ENCODE measurements around the gene SATB2.

SATB2 gene

DNA sequence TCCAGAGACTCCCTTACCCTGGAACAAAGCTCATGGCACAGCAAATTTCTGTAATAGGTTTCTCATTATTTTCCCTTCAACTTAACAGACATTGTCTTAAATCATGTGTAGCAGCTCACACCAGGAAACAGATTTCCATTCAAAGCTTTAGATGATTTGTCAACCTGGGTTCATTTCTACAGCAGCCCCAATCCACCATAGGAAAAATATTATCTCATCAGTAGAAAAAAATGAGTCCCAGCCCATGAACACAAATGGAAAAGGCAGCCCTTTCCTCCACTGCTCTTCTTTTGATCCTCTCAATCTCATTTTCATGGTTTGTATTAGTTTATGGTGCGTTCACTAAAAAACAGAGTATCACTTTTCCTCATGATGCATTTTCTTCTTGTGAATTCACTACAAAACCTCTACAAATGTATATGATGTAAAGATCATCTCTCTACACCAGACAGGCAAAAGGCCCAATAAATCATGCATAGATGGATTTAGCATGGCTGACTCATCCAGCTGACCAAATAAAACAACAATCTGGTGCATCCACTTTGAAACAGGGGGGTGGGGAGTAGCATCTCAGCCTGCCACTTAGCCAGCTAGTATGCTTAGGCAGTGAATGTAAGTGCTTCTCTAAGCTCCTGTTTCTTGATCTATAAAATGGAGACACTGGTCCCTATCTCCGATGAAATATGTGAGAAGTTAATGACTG is 78.6 kb downstream of the SATB2 start:
- no peak for DNase-seq (ENCODE audit: low spot score)
- in situ Hi-C loops (cut with MboI; ENCODE audit: low pct_unique_long_range_greater_than_20kb, low sequenced_read_pairs, unreplicated experiment), result no loop called here

DNA sequence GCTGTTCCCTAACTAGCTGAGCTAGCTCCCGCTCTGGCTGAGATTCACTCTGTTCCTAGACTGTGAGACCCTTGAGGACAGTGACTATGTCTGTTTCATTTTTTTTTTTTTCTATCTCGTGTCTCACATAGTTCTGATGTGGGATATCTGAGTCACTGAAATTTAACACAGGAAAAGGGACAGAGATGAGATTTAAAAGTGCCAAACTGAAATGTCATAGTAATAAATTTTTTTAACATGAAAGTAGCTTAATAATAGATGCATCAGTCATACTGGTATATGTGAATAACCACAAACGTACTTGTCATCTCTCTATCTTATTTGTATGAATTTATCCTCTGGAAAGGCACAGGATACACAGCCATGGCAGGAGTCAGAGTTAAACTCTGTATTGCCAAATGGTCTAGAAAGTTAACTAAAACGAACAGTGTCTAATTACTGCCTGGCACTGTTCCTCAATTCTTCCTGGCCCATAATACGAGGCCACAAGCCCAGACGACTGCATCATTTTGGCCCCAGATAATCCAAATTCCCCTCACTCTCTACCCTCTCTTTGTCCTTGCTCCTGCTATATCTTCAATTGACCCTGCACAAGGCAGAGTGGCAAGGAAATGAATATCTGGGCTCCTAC is 87.5 kb downstream of the SATB2 start:
- no peak for DNase-seq (ENCODE audit: low spot score)
- TF ChIP-seq, protein P1, sequence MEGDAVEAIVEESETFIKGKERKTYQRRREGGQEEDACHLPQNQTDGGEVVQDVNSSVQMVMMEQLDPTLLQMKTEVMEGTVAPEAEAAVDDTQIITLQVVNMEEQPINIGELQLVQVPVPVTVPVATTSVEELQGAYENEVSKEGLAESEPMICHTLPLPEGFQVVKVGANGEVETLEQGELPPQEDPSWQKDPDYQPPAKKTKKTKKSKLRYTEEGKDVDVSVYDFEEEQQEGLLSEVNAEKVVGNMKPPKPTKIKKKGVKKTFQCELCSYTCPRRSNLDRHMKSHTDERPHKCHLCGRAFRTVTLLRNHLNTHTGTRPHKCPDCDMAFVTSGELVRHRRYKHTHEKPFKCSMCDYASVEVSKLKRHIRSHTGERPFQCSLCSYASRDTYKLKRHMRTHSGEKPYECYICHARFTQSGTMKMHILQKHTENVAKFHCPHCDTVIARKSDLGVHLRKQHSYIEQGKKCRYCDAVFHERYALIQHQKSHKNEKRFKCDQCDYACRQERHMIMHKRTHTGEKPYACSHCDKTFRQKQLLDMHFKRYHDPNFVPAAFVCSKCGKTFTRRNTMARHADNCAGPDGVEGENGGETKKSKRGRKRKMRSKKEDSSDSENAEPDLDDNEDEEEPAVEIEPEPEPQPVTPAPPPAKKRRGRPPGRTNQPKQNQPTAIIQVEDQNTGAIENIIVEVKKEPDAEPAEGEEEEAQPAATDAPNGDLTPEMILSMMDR (IDR thresholded peaks at IDR 0.05; ENCODE audit: extremely low read depth, insufficient read depth, missing control alignments), result no peak
- in situ Hi-C loops (cut with MboI; ENCODE audit: low pct_unique_long_range_greater_than_20kb, low sequenced_read_pairs, unreplicated experiment), result no loop called here

More for the DNA sequence above, 78.6 kb downstream of the SATB2 start:
- TF ChIP-seq, protein P1 (IDR thresholded peaks at IDR 0.05; ENCODE audit: extremely low read depth, insufficient read depth, missing control alignments), result no peak

DNA sequence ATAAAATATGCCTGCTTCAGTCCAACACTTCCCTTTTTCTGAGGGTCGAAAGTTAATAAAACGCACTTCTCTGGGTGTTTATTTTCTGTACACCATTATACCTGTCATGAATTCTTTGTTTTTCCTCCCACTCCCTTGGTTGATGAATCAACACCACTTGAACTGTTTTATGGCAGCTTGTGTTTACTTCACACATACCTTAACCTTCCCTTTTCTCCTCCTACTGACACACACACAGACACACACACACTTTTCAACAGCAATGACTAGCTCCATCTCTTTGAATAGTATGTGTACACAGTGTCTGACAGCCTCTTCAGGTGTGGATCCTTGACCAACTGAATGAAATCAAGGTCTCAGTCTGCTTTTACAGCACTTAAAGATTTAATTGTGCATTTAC is 91.3 kb downstream of the SATB2 start:
- in situ Hi-C loops (cut with MboI; ENCODE audit: low pct_unique_long_range_greater_than_20kb, low sequenced_read_pairs, unreplicated experiment), result no loop called here
- TF ChIP-seq, protein P1 (IDR thresholded peaks at IDR 0.05; ENCODE audit: extremely low read depth, insufficient read depth, missing control alignments), result no peak
- no peak for DNase-seq (ENCODE audit: low spot score)

DNA sequence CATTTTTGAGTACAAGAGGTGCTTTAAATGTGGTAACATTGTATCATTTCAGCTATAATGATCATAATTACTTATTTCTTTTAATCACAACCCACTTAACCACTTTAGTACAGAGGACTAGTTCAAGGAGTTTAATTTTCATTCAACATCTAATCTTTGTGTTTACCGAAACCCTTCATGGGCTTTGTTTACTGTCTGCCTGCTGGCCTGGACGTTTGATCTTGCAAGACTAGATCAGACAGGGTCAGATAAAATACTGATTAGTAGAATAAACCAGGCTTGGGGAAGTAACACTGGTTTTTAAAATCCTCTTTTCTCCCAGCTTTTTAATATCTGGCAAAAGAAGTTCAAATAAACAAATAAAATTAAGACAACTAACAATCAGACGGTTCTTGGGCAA is 93.6 kb downstream of the SATB2 start:
- TF ChIP-seq, protein P1 (IDR thresholded peaks at IDR 0.05; ENCODE audit: extremely low read depth, insufficient read depth, missing control alignments), result no peak
- in situ Hi-C loops (cut with MboI; ENCODE audit: low pct_unique_long_range_greater_than_20kb, low sequenced_read_pairs, unreplicated experiment), result no loop called here

DNA sequence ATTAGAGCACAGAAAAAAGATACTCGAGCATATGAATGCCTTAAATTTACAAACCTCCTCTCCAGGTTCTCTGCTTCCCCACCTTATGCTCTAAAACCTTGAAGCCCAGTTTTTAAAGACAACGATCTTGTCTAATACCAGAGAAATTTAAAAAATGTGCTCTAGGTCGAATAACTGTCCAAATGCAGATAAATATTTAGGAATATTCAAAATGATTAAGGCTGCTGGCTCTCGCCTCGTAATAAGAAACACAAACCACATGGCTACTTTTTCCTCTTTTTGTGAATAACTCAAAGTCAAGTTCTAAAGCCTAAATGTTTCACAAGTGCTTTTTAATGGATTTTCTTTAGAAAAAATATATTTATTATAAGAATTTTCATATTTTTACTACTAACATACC is 101.3 kb downstream of the SATB2 start:
- in situ Hi-C loops (cut with MboI; ENCODE audit: low pct_unique_long_range_greater_than_20kb, low sequenced_read_pairs, unreplicated experiment), result no loop called here
- no peak for DNase-seq (ENCODE audit: low spot score)

More for the DNA sequence above, 93.6 kb downstream of the SATB2 start:
- DNase-seq (ENCODE audit: low spot score), result no peak

DNA sequence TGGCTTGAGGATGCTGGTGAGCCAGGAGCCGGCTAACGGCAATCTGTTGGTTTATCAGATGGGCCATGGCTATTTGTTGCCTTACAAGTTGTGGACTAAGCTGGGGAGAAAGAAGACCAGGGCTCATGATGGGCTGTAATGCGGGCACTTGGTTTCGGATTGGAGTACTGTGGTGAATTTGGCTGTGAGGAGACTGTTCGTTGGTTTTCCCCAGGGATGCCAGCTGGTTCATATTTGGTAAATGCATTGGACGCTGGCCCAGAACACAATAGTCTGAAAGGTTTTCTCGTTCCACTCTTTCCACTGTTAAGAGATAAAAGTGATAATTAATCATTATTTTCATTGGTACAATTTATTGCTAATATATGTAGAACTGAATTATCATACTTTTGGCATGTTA is 108.9 kb downstream of the SATB2 start:
- TF ChIP-seq, protein P1 (IDR thresholded peaks at IDR 0.05; ENCODE audit: extremely low read depth, insufficient read depth, missing control alignments), result no peak
- DNase-seq (ENCODE audit: low spot score), result no peak
- in situ Hi-C loops (cut with MboI; ENCODE audit: low pct_unique_long_range_greater_than_20kb, low sequenced_read_pairs, unreplicated experiment), result no loop called here

More for the DNA sequence above, 101.3 kb downstream of the SATB2 start:
- TF ChIP-seq, protein P1 (IDR thresholded peaks at IDR 0.05; ENCODE audit: extremely low read depth, insufficient read depth, missing control alignments), result no peak
